Activated CD4-positive, alpha-beta memory T cell treated with anti-CD3 and anti-CD28 coated beads for 36 hours (primary cell): ENCODE measurements around the gene PTPRF. TPM values are rescaled to one million over a fixed set of nuclear protein-coding genes. Genes with fewer than 3 reads are reported as not detected.
A peak's percentile ranks its signal among the peaks of the same experiment; 100 is the strongest.

Experiments used
- CTCF ChIA-PET: fragments of 350-600 bp; sonication (Branson Sonifier 250); formaldehyde crosslinking; loops from one replicate; lab custom pipeline; 2021; ENCODE audit warnings: antibody characterized with exemption, inconsistent platforms; lab: Charles Lee
- POLR2A ChIA-PET: fragments of 350-600 bp; sonication (Branson Sonifier 250); formaldehyde crosslinking; loops from one replicate; lab custom pipeline; 2021; ENCODE audit warnings: antibody characterized with exemption; lab: Charles Lee
- DNase-seq: peaks from one replicate; pipeline ENCODE4 v3.0.0-alpha.2; 2020
- H3K27ac Mint-ChIP-seq: one replicate; pipeline ENCODE4 v1.8.0; 2021; ENCODE audit warnings: mixed read lengths
- H3K27me3 Mint-ChIP-seq: one replicate; pipeline ENCODE4 v1.8.0; 2021; ENCODE audit warnings: mixed read lengths
- H3K36me3 Mint-ChIP-seq: one replicate; pipeline ENCODE4 v1.8.0; 2021; ENCODE audit warnings: mixed read lengths
- H3K4me1 Mint-ChIP-seq: one replicate; pipeline ENCODE4 v1.8.0; 2021; ENCODE audit warnings: low read depth, mixed read lengths
- H3K4me3 Mint-ChIP-seq: one replicate; pipeline ENCODE4 v1.8.0; 2021; ENCODE audit warnings: mild to moderate bottlenecking, mixed read lengths
- H3K9me3 Mint-ChIP-seq: one replicate; pipeline ENCODE4 v1.8.0; 2021; ENCODE audit warnings: mixed read lengths
- intact Hi-C: fragments of 100-400 bp; cut with micrococcal nuclease; formaldehyde crosslinking; loops from one replicate; pipeline ENCODE4 v1.15.1; 2023
- total RNA-seq, 2 experiments: library from RNA; stranded (reverse); gene quantifications; one replicate each; pipeline ENCODE4 v1.2.3, GENCODE V29; 2021

The PTPRF gene
- total RNA-seq, 2 experiments from 2014 or later, result 2.4 to 2.8 TPM

- ChIA-PET POLR2A (no interaction called here), CTCF (no interaction called here)
- no peaks in the 10 kb centered on the region for H3K9me3 Mint-ChIP-seq
- no peak for DNase-seq
- no peak overlapping the region for H3K27ac Mint-ChIP-seq
- no peaks in the 10 kb centered on the region for H3K36me3 Mint-ChIP-seq
- no peaks in the 10 kb centered on the region for H3K4me1 Mint-ChIP-seq
- H3K4me3 Mint-ChIP-seq, result no peak overlapping the region
- no peaks in the 10 kb centered on the region for H3K27me3 Mint-ChIP-seq
- intact Hi-C loops, result no loop called here
Measured at GRCh38 chr1:43576521-43576920, 45.8 kb downstream of the PTPRF start.

GRCh38 chr1:43577655-43578542 is 47.2 kb downstream of the PTPRF start:
- Mint-ChIP-seq H3K9me3 (no peaks in the 10 kb centered on the region), H3K27ac (no peak overlapping the region), H3K27me3 (no peaks in the 10 kb centered on the region), H3K4me1 (peaks cover 2% of the 10 kb centered on the region), H3K36me3 (no peaks in the 10 kb centered on the region), H3K4me3 (no peak overlapping the region)
- intact Hi-C loops, result no loop called here
- no peak for DNase-seq
- ChIA-PET CTCF (interaction anchor here (0.8 to 1.3 kb wide), 2 partner anchors 20 to 357 kb away, joined by 3 read pairs; no protein-coding TSS in a partner anchor), POLR2A (no interaction called here)

- Mint-ChIP-seq H3K36me3 (no peaks in the 10 kb centered on the region), H3K4me3 (no peak overlapping the region), H3K27ac (no peak overlapping the region), H3K9me3 (no peaks in the 10 kb centered on the region), H3K27me3 (no peaks in the 10 kb centered on the region), H3K4me1 (peaks cover 2% of the 10 kb centered on the region)
- no peak for DNase-seq
- intact Hi-C loops, result no loop called here
- ChIA-PET CTCF (no interaction called here), POLR2A (interaction anchor here (1.7 kb wide), 1 partner anchor 9 kb away, joined by 5 read pairs; no protein-coding TSS in a partner anchor)
Measured at GRCh38 chr1:43580039-43580438, 49.4 kb downstream of the PTPRF start.

GRCh38 chr1:43582162-43582566 is 51.5 kb downstream of the PTPRF start:
- peak; percentile 62 for DNase-seq
- Mint-ChIP-seq H3K27ac (no peak overlapping the region), H3K4me3 (no peak overlapping the region), H3K36me3 (no peaks in the 10 kb centered on the region), H3K27me3 (no peaks in the 10 kb centered on the region), H3K9me3 (no peaks in the 10 kb centered on the region), H3K4me1 (peaks cover 2% of the 10 kb centered on the region)
- ChIA-PET POLR2A (interaction anchor here (1.1 kb wide), 1 partner anchor 68 kb away, joined by 3 read pairs; the partner anchor contains the start of gene KDM4A), CTCF (no interaction called here)
- intact Hi-C loops, result no loop called here

GRCh38 chr1:43583058-43583457 is 52.4 kb downstream of the PTPRF start:
- DNase-seq, result no peak
- H3K4me3 Mint-ChIP-seq, result no peak overlapping the region
- H3K27ac Mint-ChIP-seq, result no peak overlapping the region
- H3K36me3 Mint-ChIP-seq, result no peaks in the 10 kb centered on the region
- no peaks in the 10 kb centered on the region for H3K9me3 Mint-ChIP-seq
- ChIA-PET CTCF (no interaction called here), POLR2A (no interaction called here)
- no peaks in the 10 kb centered on the region for H3K27me3 Mint-ChIP-seq
- intact Hi-C loops, result no loop called here
- H3K4me1 Mint-ChIP-seq, result peaks cover 2% of the 10 kb centered on the region

GRCh38 chr1:43584204-43584603 is 53.5 kb downstream of the PTPRF start:
- CTCF ChIA-PET, result no interaction called here
- Mint-ChIP-seq H3K27me3 (no peaks in the 10 kb centered on the region), H3K9me3 (no peaks in the 10 kb centered on the region), H3K4me3 (no peak overlapping the region), H3K36me3 (no peaks in the 10 kb centered on the region), H3K27ac (no peak overlapping the region), H3K4me1 (peaks cover 2% of the 10 kb centered on the region)
- POLR2A ChIA-PET, result no interaction called here
- DNase-seq, result no peak
- intact Hi-C loops, result no loop called here

GRCh38 chr1:43585557-43585956 is 54.9 kb downstream of the PTPRF start:
- no peaks in the 10 kb centered on the region for H3K9me3 Mint-ChIP-seq
- H3K4me1 Mint-ChIP-seq, result peaks cover 2% of the 10 kb centered on the region
- no peak overlapping the region for H3K4me3 Mint-ChIP-seq
- CTCF ChIA-PET, result no interaction called here
- H3K27me3 Mint-ChIP-seq, result no peaks in the 10 kb centered on the region
- intact Hi-C loops, result no loop called here
- DNase-seq, result no peak
- no peak overlapping the region for H3K27ac Mint-ChIP-seq
- H3K36me3 Mint-ChIP-seq, result no peaks in the 10 kb centered on the region
- POLR2A ChIA-PET, result no interaction called here

- intact Hi-C loops, result no loop called here
- CTCF ChIA-PET, result no interaction called here
- H3K27ac Mint-ChIP-seq, result no peak overlapping the region
Measured at GRCh38 chr1:43586136-43586731, 55.6 kb downstream of the PTPRF start.

GRCh38 chr1:43587001-43587400 is 56.3 kb downstream of the PTPRF start:
- no peaks in the 10 kb centered on the region for H3K36me3 Mint-ChIP-seq
- DNase-seq, result no peak
- no peak overlapping the region for H3K4me3 Mint-ChIP-seq
- intact Hi-C loops, result no loop called here
- H3K9me3 Mint-ChIP-seq, result no peaks in the 10 kb centered on the region
- H3K4me1 Mint-ChIP-seq, result peaks cover 2% of the 10 kb centered on the region
- POLR2A ChIA-PET, result no interaction called here
- CTCF ChIA-PET, result no interaction called here
- no peak overlapping the region for H3K27ac Mint-ChIP-seq
- no peaks in the 10 kb centered on the region for H3K27me3 Mint-ChIP-seq

More at GRCh38 chr1:43586136-43586731, 55.6 kb downstream of the PTPRF start:
- Mint-ChIP-seq H3K27me3 (no peaks in the 10 kb centered on the region), H3K36me3 (no peaks in the 10 kb centered on the region), H3K4me3 (no peak overlapping the region), H3K4me1 (peaks cover 2% of the 10 kb centered on the region), H3K9me3 (no peaks in the 10 kb centered on the region)
- POLR2A ChIA-PET, result no interaction called here
- DNase-seq, result no peak

GRCh38 chr1:43587594-43587993 is 56.9 kb downstream of the PTPRF start:
- Mint-ChIP-seq H3K4me3 (no peak overlapping the region), H3K36me3 (no peaks in the 10 kb centered on the region), H3K27me3 (no peaks in the 10 kb centered on the region), H3K9me3 (no peaks in the 10 kb centered on the region), H3K4me1 (no peaks in the 10 kb centered on the region), H3K27ac (no peak overlapping the region)
- intact Hi-C loops, result no loop called here
- ChIA-PET POLR2A (no interaction called here), CTCF (no interaction called here)
- no peak for DNase-seq

GRCh38 chr1:43588592-43588991 is 57.9 kb downstream of the PTPRF start:
- Mint-ChIP-seq H3K27me3 (no peaks in the 10 kb centered on the region), H3K9me3 (no peaks in the 10 kb centered on the region), H3K4me1 (no peaks in the 10 kb centered on the region), H3K4me3 (no peak overlapping the region), H3K27ac (no peak overlapping the region), H3K36me3 (no peaks in the 10 kb centered on the region)
- POLR2A ChIA-PET, result no interaction called here
- DNase-seq, result no peak
- intact Hi-C loops, result no loop called here
- CTCF ChIA-PET, result no interaction called here

- no peak for DNase-seq
- Mint-ChIP-seq H3K27ac (no peak overlapping the region), H3K36me3 (no peaks in the 10 kb centered on the region), H3K4me3 (no peak overlapping the region), H3K9me3 (no peaks in the 10 kb centered on the region), H3K4me1 (no peaks in the 10 kb centered on the region), H3K27me3 (no peaks in the 10 kb centered on the region)
- ChIA-PET CTCF (no interaction called here), POLR2A (no interaction called here)
- intact Hi-C loops, result no loop called here
Measured at GRCh38 chr1:43590388-43590925, 59.8 kb downstream of the PTPRF start.
